Suppressor macrophage treated with lipopolysaccharide for 4 hours (primary cell): ENCODE results near the gene GOLGA6L4.
"Not testable (repeated sequence)": the region's sequence is repeated elsewhere in the genome, so short reads cannot be mapped to it uniquely, and the experiment has no call there.

Source experiments
- DNase-seq: peaks from one replicate; pipeline ENCODE4 v3.0.0-alpha.2; 2020

GOLGA6L4 gene

GRCh38 chr15:84235573-84235972 lies at the start of gene GOLGA6L4:
GOLGA6L4 (plus strand) TSS chr15:84235773; CDS start chr15:84235835, 62 bp downstream.
- not testable (repeated sequence) for DNase-seq

GRCh38 chr15:84192982-84193381 lies 42.6 kb upstream of the GOLGA6L4 start:
- DNase-seq, result not testable (repeated sequence)

GRCh38 chr15:84195603-84196002 lies 40.0 kb upstream of the GOLGA6L4 start:
- not testable (repeated sequence) for DNase-seq

DNA sequence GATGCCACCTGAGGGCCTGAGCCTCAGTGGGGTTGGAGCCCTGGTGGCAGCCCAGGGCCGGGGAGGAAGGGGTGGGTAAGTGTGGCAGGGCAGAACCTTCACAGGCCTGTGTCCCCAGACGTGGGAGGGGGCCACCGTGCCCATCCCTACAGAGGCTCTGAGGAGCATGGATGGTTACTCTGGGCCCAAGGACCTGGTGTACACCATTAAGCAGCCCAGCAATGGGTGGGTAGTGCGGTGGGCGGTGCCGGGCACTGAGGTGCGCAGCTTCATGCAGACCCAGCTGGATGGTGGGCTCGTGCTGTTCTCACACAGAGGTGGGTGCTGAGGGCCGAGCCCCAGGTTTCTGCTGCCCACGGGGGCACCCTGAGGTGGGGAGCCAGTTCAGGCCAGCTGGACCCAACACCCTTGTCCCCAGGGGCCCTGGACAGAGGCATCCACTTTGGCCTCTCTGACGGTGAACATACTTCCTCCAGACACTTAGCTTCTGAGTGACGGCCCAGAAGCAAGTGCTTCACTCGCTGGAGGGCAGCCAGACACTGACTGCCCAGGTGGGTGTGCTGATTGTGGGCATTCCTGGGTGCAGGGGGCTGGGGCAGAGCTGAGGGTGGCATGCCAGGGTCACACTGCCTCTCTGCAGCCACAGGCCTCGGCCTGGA lies 38.9 kb upstream of the GOLGA6L4 start:
- not testable (repeated sequence) for DNase-seq

GRCh38 chr15:84199865-84200264 lies 35.7 kb upstream of the GOLGA6L4 start:
- DNase-seq, result not testable (repeated sequence)

- not testable (repeated sequence) for DNase-seq
Observed at GRCh38 chr15:84246441-84246840, 10.9 kb downstream of the GOLGA6L4 start.
